PFSK-1 (cell line): Measurements from ENCODE around the gene SDK1.

Experiments
- FOXP2 ChIP-seq: optimal IDR thresholded peaks from 2 replicates; pipeline ENCODE3; 2011; ENCODE audit warnings: borderline replicate concordance, control low read depth, inconsistent platforms; ENCODE audit not compliant: insufficient read depth; ENCODE audit errors: extremely low read length, extremely low read depth
- POLR2AphosphoS5 ChIP-seq: IDR thresholded peaks from 2 replicates; pipeline ENCODE4 v1.6.1; 2012; ENCODE audit warnings: low read depth, mild to moderate bottlenecking, control low read depth, low read length, moderate library complexity
- REST ChIP-seq, 2 experiments: IDR thresholded peaks; 2 replicates each; pipeline versions ENCODE4 v1.6.1 to v1.8.0; 2011 to 2012; ENCODE audit warnings: low read depth in 2 of 2, low read length in 2 of 2, control low read depth in 1 of 2, inconsistent platforms in 1 of 2, mild to moderate bottlenecking in 1 of 2, moderate library complexity in 1 of 2; ENCODE audit not compliant: insufficient read depth in 1 of 2
- SIN3A ChIP-seq: IDR thresholded peaks from 2 replicates; pipeline ENCODE4 v1.6.1; 2012; ENCODE audit warnings: mild to moderate bottlenecking, low read length, moderate library complexity, borderline replicate concordance; ENCODE audit not compliant: insufficient read depth
- TAF1 ChIP-seq: IDR thresholded peaks from 2 replicates; pipeline ENCODE4 v1.6.1; 2012; ENCODE audit warnings: low read length, control low read depth, borderline replicate concordance; ENCODE audit not compliant: insufficient read depth

GRCh38 chr7:3321745-3322144 is 20.7 kb downstream of the SDK1 start:
- no peak for TF ChIP-seq SIN3A
- TF ChIP-seq POLR2AphosphoS5 = no peak
- no peak for TF ChIP-seq REST (IDR thresholded peaks at IDR 0.05; ENCODE audit: insufficient read depth in 1 of 2, low read depth in 2 of 2, low read length in 2 of 2)
- TF ChIP-seq TAF1 = no peak
- TF ChIP-seq FOXP2 = no peak
